HG02763 (cell line): ENCODE measurements around the gene USP14.

Experiments
- ATAC-seq: cut with Tn5 transposase; IDR thresholded peaks from one replicate; pipeline ENCODE4 v1.9.1; 2021; ENCODE audit warnings: mild to moderate bottlenecking, moderate library complexity; ENCODE audit not compliant: unreplicated experiment

Gene USP14

GRCh38 chr18:225745-226144 is 67.4 kb downstream of the USP14 start:
- ATAC-seq = no peak

- no peak for ATAC-seq
These were observed 69.0 kb downstream of the USP14 start for GRCh38 chr18:227374-227773.

DNA sequence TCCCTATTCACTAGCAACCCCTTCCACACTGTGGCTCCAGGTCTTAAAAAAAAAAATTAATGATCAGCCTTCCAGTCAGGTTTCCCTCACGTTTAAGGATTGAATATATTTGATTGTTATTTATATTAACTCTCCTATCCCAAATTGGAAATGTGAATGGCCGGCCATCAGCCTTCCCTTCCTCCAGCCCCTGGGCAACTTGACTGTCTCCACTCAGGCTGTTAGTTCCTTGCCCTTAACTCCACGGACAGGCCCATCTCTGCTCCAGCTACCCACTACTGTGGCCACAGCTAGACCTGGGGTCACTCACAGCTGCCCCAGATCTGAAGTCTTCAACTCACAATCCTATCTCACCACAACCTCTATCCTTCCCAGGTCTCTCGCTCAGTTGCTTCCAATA is 69.5 kb downstream of the USP14 start:
- ATAC-seq = no peak

GRCh38 chr18:228586-228985 is 70.2 kb downstream of the USP14 start:
- no peak for ATAC-seq

- ATAC-seq = no peak
These were observed 73.2 kb downstream of the USP14 start for GRCh38 chr18:231563-231962.

- ATAC-seq = no peak
These were observed 81.8 kb downstream of the USP14 start for GRCh38 chr18:240175-240574.

GRCh38 chr18:245282-245847 is 87.0 kb downstream of the USP14 start:
- ATAC-seq = no peak

- no peak for ATAC-seq
These were observed 89.7 kb downstream of the USP14 start for GRCh38 chr18:248053-248452.

DNA sequence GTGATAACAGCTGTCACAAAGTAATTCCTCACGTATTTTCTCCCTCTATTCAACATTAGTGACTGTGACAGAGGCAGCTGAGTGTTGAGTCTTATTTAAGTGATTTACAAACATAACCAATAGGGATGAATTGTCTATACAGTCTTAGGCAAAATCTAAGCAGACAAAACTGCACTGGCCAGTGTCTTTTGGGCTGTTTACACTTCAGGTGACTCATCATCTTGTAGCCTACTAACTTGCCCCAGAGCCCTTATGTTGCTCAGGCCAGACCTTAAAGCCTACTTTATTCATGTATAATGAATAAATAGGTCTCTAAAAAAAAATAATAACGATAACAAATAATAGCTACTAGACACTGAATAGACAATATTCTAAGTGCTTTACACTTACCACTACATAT is 92.3 kb downstream of the USP14 start:
- ATAC-seq = no peak

- ATAC-seq = no peak
These were observed 93.2 kb downstream of the USP14 start for GRCh38 chr18:251572-251971.

- ATAC-seq = no peak
These were observed 94.8 kb downstream of the USP14 start for GRCh38 chr18:253121-253520.

DNA sequence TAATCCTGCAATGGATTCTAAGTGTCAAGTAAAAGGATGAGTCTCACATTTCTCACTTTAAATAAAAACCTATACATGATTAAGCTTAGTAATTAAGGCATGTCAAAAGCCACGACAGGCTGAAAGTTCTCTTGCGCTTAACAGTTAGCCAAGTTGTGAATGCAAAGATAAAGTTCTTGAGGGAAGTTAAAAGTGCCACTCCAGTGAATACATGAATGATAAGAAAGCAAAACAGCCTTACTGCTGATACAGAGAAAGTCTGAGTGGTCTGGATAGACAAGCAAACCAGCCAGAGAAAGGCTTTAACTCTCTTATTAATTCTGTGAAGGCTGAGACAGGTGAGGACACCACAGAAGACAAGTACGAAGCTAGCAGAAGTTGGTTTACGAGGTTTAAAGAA is 96.8 kb downstream of the USP14 start:
- no peak for ATAC-seq

DNA sequence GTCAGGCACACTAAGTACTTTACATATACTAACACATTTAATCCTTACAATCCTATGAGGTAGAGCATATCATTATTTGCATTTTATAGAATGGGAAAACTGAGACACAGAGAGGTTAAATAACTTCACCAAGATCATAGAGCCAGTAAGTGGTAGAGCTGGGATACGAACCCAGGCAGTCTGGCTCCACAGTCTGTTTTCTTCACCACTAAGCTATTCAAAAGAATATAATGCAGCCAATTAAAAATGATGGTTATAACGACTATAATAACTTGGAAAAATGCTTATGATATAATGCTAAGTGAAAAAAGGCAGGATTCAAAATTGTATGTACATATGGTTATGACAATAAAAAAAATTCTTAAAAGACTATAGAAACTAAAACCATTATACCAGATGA is 102.2 kb downstream of the USP14 start:
- ATAC-seq = no peak

GRCh38 chr18:261398-262073 is 103.2 kb downstream of the USP14 start:
- no peak for ATAC-seq
